GM18520 (cell line): ENCODE data around the gene ASIC3.
"Not testable (repeated sequence)": the region's sequence is repeated elsewhere in the genome, so short reads cannot be mapped to it uniquely, and the experiment has no call there.

Experiments
- ATAC-seq: cut with Tn5 transposase; IDR thresholded peaks from one replicate; pipeline ENCODE4 v1.9.1; 2021; ENCODE audit not compliant: unreplicated experiment

Gene ASIC3

GRCh38 chr7:151013733-151014497, 34.4 kb upstream of the ASIC3 start:
- ATAC-seq, result no peak

DNA sequence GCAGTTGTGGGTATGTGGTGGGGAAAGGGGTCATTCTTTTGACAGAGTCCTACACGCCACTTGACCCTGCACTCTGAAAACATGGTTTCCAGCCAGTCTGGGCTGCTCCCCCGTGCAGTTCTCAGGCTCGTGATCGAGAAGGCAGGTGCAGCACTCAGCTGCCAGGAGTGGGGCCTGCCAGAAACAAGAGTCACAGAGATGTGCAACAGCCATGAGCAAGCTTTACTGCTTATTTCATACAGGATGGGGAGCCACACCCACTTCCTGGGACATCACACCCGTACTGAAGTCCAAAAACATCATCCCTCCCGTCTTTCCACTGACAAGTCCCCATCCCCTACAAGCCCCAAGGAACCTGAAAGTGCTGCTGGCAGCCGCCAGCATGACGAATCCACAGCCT, 33.4 kb upstream of the ASIC3 start:
- ATAC-seq, result no peak

DNA sequence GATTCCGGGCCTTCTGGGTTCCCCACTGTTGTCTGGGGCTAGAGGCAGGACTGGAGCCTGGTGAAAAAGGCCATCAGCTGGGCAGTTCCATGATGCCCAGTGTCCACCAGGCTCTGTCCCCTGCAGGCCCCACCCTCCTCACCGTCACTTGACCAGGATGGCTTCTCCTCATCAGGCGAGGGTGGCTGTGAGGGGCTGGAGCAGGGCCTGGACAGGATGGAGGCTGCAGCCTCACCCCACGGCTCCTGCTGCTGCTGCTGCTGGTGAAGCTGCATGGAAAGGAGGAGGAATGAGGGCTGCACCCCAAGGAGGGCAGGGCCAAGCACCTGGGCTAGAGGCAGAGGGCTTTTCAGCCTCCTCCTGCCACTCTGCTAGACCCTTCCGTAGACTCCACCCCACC, 32.4 kb upstream of the ASIC3 start:
- no peak for ATAC-seq

- ATAC-seq, result no peak
These were observed 31.8 kb upstream of the ASIC3 start for GRCh38 chr7:151016505-151016904.

- no peak for ATAC-seq
These were observed 31.4 kb upstream of the ASIC3 start for GRCh38 chr7:151016942-151017341.

DNA sequence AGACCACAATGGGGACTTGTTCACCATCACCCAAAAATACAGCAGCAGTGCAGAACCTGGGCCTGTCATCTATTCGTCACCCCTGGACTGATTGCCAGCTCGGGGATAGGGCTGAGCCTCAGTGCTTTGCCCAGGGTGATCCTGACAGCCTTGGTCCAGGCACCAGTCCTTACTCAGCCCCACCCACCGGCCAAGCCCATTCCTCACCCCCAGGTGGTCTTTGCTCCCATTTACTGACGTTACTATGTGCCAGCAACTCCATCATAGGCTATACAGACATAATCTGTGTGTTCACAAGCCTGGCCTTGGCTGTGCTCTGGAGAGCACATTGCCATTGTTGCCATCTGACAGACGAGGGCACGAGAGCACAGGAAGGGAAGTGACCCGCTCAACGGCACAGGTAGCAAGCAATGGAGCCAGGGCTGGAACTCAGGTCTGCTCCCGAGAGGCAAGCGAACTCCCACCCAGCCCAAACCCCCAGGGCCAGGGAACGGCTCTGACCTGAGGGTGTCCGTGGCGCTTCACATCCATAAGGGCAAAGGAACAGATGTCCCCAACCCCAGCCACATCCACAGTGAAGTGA, 30.9 kb upstream of the ASIC3 start:
- ATAC-seq, result no peak

- no peak for ATAC-seq
These were observed 30.3 kb upstream of the ASIC3 start for GRCh38 chr7:151017953-151018420.

- no peak for ATAC-seq
These were observed 29.8 kb upstream of the ASIC3 start for GRCh38 chr7:151018421-151019129.

GRCh38 chr7:151019130-151019447, 29.2 kb upstream of the ASIC3 start:
- ATAC-seq, result no peak

- ATAC-seq, result no peak
These were observed 28.1 kb upstream of the ASIC3 start for GRCh38 chr7:151020231-151020630.

GRCh38 chr7:151023232-151023631, 25.1 kb upstream of the ASIC3 start:
- no peak for ATAC-seq

GRCh38 chr7:151024435-151025056, 23.8 kb upstream of the ASIC3 start, which contains the start of gene ATG9B:
Gene ATG9B, minus strand, starts transcription at chr7:151024494. Its CDS starts 71 bp downstream, at chr7:151024423.
- ATAC-seq, result no peak

DNA sequence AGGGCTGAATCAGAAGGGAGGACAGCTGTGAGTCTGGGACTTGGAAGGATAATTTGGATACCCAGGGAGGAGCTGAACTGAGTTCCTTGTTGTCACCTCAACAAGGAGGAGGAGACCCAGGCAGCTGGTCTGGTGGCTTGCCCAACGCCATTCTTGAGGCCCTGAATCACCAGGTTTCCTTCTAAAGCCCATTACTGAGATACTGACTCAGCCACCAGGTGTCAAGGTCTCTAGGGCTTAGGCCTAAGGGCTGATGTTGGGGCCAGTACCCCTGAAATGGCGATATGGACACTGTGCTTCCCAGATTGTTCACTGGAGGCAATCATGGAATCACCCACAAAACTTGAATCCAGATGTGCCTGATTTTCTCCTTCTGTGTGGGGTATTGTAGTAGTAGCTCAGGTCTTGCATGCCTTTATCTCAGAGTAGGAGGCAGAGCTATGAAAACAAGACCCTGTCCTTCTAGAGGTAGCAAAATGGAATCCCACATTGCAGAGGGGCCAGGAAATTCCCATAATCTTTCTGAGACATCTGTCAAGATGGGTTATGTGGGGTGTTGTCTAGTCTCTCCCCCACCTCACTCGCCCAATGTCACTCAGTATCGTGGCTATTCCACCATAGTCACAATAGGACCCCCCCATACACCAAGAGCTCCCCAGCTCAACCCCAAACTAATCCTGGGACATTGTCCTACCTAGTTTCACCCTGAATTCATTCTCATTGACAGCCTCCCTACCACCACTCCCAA, 22.2 kb upstream of the ASIC3 start:
- ATAC-seq, result no peak

GRCh38 chr7:151026771-151027727, 21.3 kb upstream of the ASIC3 start:
- ATAC-seq, result not testable (repeated sequence)

DNA sequence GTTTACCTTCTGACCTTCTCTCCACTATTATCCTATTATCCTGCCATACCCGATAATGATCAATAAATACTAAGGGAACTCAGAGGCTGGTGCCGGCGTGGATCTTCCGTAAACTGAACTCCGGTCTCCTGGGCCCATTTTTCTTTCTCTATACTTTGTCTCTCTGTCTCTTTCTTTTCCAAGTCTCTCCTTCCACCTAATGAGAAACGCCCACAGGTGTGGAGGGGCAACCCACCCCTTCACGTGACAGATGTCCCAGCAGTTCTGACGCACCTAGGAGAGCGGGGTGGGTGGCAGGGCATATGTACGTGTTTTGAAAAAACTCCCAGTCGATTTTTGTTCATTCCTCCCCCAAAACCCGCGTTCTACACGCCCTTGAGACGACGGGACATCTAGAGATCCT, 20.6 kb upstream of the ASIC3 start:
- not testable (repeated sequence) for ATAC-seq

- ATAC-seq, result peak; percentile 95
These were observed 20.0 kb upstream of the ASIC3 start, which contains the start of gene ABCB8 for GRCh38 chr7:151028131-151028947. Gene ABCB8, plus strand, starts transcription at chr7:151028450. Its CDS starts 66 bp downstream, at chr7:151028516.

GRCh38 chr7:151028948-151029501, 19.3 kb upstream of the ASIC3 start:
- ATAC-seq, result no peak

DNA sequence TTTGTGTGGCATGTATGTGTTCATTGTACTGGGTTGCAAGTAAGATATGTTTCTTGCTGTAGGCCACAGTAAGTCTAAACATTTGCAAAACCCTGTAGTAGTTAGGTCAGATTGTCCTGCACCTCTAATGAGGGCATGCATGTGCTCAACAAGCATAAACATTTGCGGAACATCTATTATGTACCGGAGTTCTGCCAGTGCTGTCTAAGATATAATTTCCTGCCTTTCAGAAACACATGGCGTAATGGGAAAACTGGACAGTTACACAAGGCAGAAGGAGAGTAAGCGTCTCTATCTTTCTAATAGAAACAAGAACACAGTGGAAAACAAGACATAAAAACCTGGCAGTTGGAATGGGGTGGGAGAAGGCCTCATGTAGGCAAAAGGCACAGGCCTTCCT, 17.3 kb upstream of the ASIC3 start:
- no peak for ATAC-seq
